GM12878 (cell line): ENCODE results near the gene ARHGAP30. TPM values are rescaled to one million over a fixed set of nuclear protein-coding genes. Genes with fewer than 3 reads are reported as not detected.
A peak's percentile ranks its signal among the peaks of the same experiment; 100 is the strongest.

ENCODE experiments used
- ATAC-seq: fragments of 200-7000 bp; cut with Tn5 transposase; 3 replicates; pipeline ENCODE4 v1.9.1; 2020; ENCODE audit warnings: mild to moderate bottlenecking, moderate library complexity
- BruUV-seq: library from RNA; stranded (reverse); fragments of 400-500 nt; replicated peaks from 2 replicates; lab custom pipeline; 2021; lab: Mats Ljungman, UMichigan
- CTCF ChIA-PET: fragments of 300-600 bp; sonication (Branson Sonifier 250); formaldehyde crosslinking; extraction: SDS; loops from one replicate; lab custom pipeline; 2021; ENCODE audit warnings: inconsistent platforms; lab: Yijun Ruan, JAX
- POLR2A ChIA-PET: fragments of 350-600 bp; formaldehyde crosslinking; extraction: SDS; loops from one replicate; lab custom pipeline; 2021; ENCODE audit warnings: inconsistent platforms; lab: Charles Lee
- RAD21 ChIA-PET: fragments of 300-600 bp; sonication (Branson Sonifier 250); formaldehyde crosslinking; loops from one replicate; lab custom pipeline; 2023; ENCODE audit warnings: antibody characterized with exemption; ENCODE audit not compliant: unreplicated experiment; lab: Charles Lee
- SMC1A ChIA-PET: fragments of 300-600 bp; sonication (Branson Sonifier 250); formaldehyde crosslinking; loops from one replicate; lab custom pipeline; 2023; ENCODE audit not compliant: unreplicated experiment, uncharacterized antibody; lab: Charles Lee
- DNase-seq: peaks from one replicate; pipeline ENCODE4 v3.0.0-alpha.2; 2011; ENCODE audit warnings: low read depth, low spot score
- FAIRE-seq: peaks from 3 replicates; lab custom pipeline; 2011; peaks lifted over from hg19 to GRCh38; lab: Jason Lieb, UNC
- H2AFZ ChIP-seq: 2 replicates; pipeline ENCODE4 v1.6.0; 2011; ENCODE audit warnings: low read depth, low read length, control low read depth; ENCODE audit not compliant: control insufficient read depth
- H3K27ac ChIP-seq: 2 replicates; pipeline ENCODE4 v1.5.1; 2011; ENCODE audit warnings: control low read depth; ENCODE audit not compliant: control insufficient read depth, insufficient read depth
- H3K27me3 ChIP-seq, 2 experiments: replicated peaks in 1 of 2; 2 replicates each; pipeline versions ENCODE4 v1.6.0 to v1.6.1; 2011; ENCODE audit warnings: low read length in 1 of 2; ENCODE audit not compliant: control insufficient read depth in 2 of 2, insufficient read depth in 2 of 2
- H3K36me3 ChIP-seq, 2 experiments: 2 replicates each; pipeline ENCODE4 v1.5.1; 2011; ENCODE audit warnings: low read length in 1 of 2; ENCODE audit not compliant: control insufficient read depth in 2 of 2, insufficient read depth in 2 of 2
- H3K4me1 ChIP-seq: 2 replicates; pipeline ENCODE4 v1.6.1; 2011; ENCODE audit warnings: mild to moderate bottlenecking, low read length, moderate library complexity, mixed read lengths; ENCODE audit not compliant: control insufficient read depth, insufficient read depth
- H3K4me2 ChIP-seq: 2 replicates; pipeline ENCODE4 v1.6.0; 2011; ENCODE audit warnings: control low read depth; ENCODE audit not compliant: control insufficient read depth, insufficient read depth
- H3K4me3 ChIP-seq: fragments of 200-600 bp; sonication (generic); 2 replicates; pipeline ENCODE4 v1.5.1; 2016
- H3K79me2 ChIP-seq: 2 replicates; pipeline ENCODE4 v1.6.0; 2011; ENCODE audit warnings: low read length; ENCODE audit not compliant: control insufficient read depth, insufficient read depth
- H3K9ac ChIP-seq: 2 replicates; pipeline ENCODE4 v1.8.0; 2011; ENCODE audit warnings: low read length, control low read depth, mixed read lengths; ENCODE audit not compliant: control insufficient read depth, insufficient read depth
- H3K9me3 ChIP-seq: replicated peaks from 3 replicates; pipeline ENCODE4 v1.5.1; 2011; ENCODE audit warnings: mild to moderate bottlenecking, low read length; ENCODE audit not compliant: control insufficient read depth, insufficient read depth
- H4K20me1 ChIP-seq: 2 replicates; pipeline ENCODE4 v1.6.0; 2011; ENCODE audit not compliant: control insufficient read depth, insufficient read depth
- ASH2L ChIP-seq: fragments of 300-600, 200-600 bp; sonication (generic); IDR thresholded peaks from 2 replicates; pipeline ENCODE4 v1.6.1; 2017; ENCODE audit warnings: low read depth, mild to moderate bottlenecking, borderline replicate concordance
- ATF7 ChIP-seq: fragments of 450-650 bp; IDR thresholded peaks from 2 replicates; pipeline ENCODE4 v1.6.1; 2016; ENCODE audit warnings: low read depth, mild to moderate bottlenecking
- CEBPB ChIP-seq, 2 experiments: fragments of 150-350 bp in 1 of 2; IDR thresholded peaks; 2 replicates each; pipeline ENCODE4 v1.6.1; 2012 to 2014; ENCODE audit warnings: low read depth in 2 of 2, low read length in 2 of 2, borderline replicate concordance in 1 of 2, inconsistent platforms in 1 of 2
- CREB1 ChIP-seq: IDR thresholded peaks from 2 replicates; pipeline ENCODE4 v1.6.1; 2012; ENCODE audit warnings: low read depth, mild to moderate bottlenecking, inconsistent platforms
- CREM ChIP-seq: IDR thresholded peaks from 2 replicates; pipeline ENCODE4 v1.6.1; 2014; ENCODE audit warnings: antibody characterized with exemption, low read depth
- ESRRA ChIP-seq: IDR thresholded peaks from 2 replicates; pipeline ENCODE4 v1.6.1; 2012; ENCODE audit warnings: mild to moderate bottlenecking, low read length, improper control_type of control experiment
- FOS ChIP-seq: IDR thresholded peaks from 3 replicates; pipeline ENCODE4 v1.6.1; 2011; ENCODE audit warnings: borderline replicate concordance; ENCODE audit not compliant: insufficient read length; ENCODE audit errors: extremely low read depth
- HDGF ChIP-seq: fragments of 450-650 bp; IDR thresholded peaks from 2 replicates; pipeline ENCODE4 v1.6.1; 2016; ENCODE audit warnings: antibody characterized with exemption
- SMAD5 ChIP-seq: IDR thresholded peaks from 2 replicates; pipeline ENCODE4 v1.6.1; 2016; ENCODE audit warnings: antibody characterized with exemption, low read depth
- SMC3 ChIP-seq: IDR thresholded peaks from 2 replicates; pipeline ENCODE4 v1.6.1; 2011; ENCODE audit warnings: low read length, improper control_type of control experiment, borderline replicate concordance
- SP1 ChIP-seq: IDR thresholded peaks from one replicate; pipeline ENCODE4 v1.6.1; 2011; ENCODE audit warnings: low read depth, low read length
- TCF3 ChIP-seq: IDR thresholded peaks from 2 replicates; pipeline ENCODE4 v1.6.1; 2012; ENCODE audit warnings: low read depth, mild to moderate bottlenecking, low read length, borderline replicate concordance; ENCODE audit not compliant: insufficient read depth
- WGBS: methylation state at CpG from one replicate; pipeline ENCODE4 v1.1.6; 2016; ENCODE audit warnings: low lambda C conversion rate; ENCODE audit not compliant: insufficient replicate concordance, insufficient coverage; ENCODE audit errors: missing lambda C conversion rate; 5-methylcytosine and 5-hydroxymethylcytosine counted together
- in situ Hi-C: fragments of 300-500 bp; cut with MboI; formaldehyde crosslinking; loops from 9 replicates; pipeline ENCODE4 v1.14.3; 2018; ENCODE audit warnings: mixed read lengths
- intact Hi-C: fragments of 100-400 bp; cut with micrococcal nuclease; formaldehyde crosslinking; loops from one replicate; pipeline ENCODE4 v1.14.2; 2022; ENCODE audit not compliant: unreplicated experiment
- polyA plus RNA-seq, 11 experiments: library from polyadenylated mRNA; depleted of rRNA in 4 of 11; unstranded in 6 of 11; stranded (reverse) in 5 of 11; fragments of >200 nt; fragmentation: Nextera tagmentation in 4 of 11; fragmentation: Illumina TruSeq in 1 of 11; extraction: Ambion mirVana in 4 of 11; extraction: Trizol in 1 of 11; gene quantifications; 1 replicate in 1 of 11; 2 replicates in 10 of 11; pipeline versions ENCODE4 v1.2.1 to v1.2.3, GENCODE V29; 2011 to 2016; ENCODE audit warnings: inconsistent platforms in 2 of 11, missing spikeins in 2 of 11, low read depth in 1 of 11
- total RNA-seq, 4 experiments: library from RNA; depleted of rRNA in 3 of 4; stranded (reverse); fragments of >200 nt in 3 of 4; fragmentation: Illumina TruSeq in 1 of 4; extraction: Trizol in 1 of 4; gene quantifications; 2 replicates each; pipeline versions ENCODE4 v1.2.1 to v1.2.3, GENCODE V29; 2013 to 2021
- TF ChIP-seq, protein P1 (sequence below): fragments of 450-650 bp; formaldehyde crosslinking; IDR thresholded peaks from 2 replicates; pipeline ENCODE4 v1.5.0; 2022; ENCODE audit warnings: mild to moderate bottlenecking, missing genetic modification characterization
- TF ChIP-seq, protein P2 (sequence below), 3 experiments: IDR thresholded peaks in 2 of 3; conservative IDR thresholded peaks in 1 of 3; 2 replicates each; pipeline ENCODE4 v1.5.1; 2011; ENCODE audit warnings: low read depth in 3 of 3, low read length in 3 of 3, mild to moderate bottlenecking in 3 of 3, control low read depth in 2 of 3, moderate library complexity in 2 of 3, inconsistent platforms in 1 of 3, mixed read lengths in 1 of 3; ENCODE audit not compliant: control insufficient read depth in 2 of 3, insufficient read depth in 1 of 3; ENCODE audit errors: extremely low read depth in 1 of 3
- TF ChIP-seq, protein P3 (sequence below): IDR thresholded peaks from 2 replicates; pipeline ENCODE4 v1.6.1; 2012; ENCODE audit warnings: mild to moderate bottlenecking, low read depth, low read length

ARHGAP30 gene
- total and polyA plus RNA-seq, 10 of the 15 experiments (the other 5 are each of a cell fraction or from before 2014, with no cell fraction given): 12.9 to 143 (median 76.3) TPM

DNA sequence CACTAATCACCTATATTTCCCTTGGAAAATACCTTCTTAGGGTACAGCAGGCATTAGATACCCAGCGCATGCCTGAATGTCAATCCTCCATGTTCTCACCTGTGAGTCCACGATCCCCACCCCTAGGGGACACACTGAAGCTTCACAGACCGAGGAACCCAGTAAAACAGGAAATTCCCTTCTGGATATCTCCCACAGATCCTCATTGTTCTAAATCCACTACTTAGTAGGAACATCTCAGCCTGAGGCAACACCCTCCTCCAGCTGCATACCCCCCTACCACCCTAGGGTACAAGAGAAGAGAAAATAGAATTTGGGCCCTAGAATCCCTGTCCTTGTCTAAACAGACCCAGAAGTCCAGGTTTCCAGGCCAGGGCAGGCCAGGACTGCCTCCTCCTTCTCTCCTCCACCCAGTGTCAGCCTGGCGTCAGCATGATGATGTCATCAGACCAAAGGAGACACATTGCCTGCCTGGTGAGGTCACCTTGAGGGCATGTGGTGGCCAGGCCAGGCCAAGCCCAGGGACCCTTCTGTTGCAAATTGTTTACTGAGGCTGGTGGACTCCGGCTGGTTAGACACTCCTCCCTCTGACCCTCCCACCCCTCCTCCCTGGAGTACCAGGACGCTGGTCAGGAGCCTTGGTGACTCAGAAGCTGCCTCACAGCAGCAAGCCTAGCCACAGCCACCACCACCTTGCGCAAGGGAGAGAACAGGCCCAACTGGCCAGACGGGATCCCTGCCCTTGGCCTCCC, 13.5 kb upstream of the ARHGAP30 start:
- no peak for DNase-seq
- H3K4me1 ChIP-seq: no peaks in the 10 kb centered on the region; the same call in 1 of the 2 replicates
- WGBS: 55% methylated on average over 8 of the region's 8 CpGs
- H2AFZ ChIP-seq: no peak overlapping the region
- no peak overlapping the region for H3K4me3 ChIP-seq
- POLR2A ChIA-PET: interaction anchor here (0.6 to 1.0 kb wide), 2 partner anchors 12 to 292 kb away, joined by 4 to 6 read pairs; no protein-coding TSS in a partner anchor
- no peak overlapping the region for H3K27ac ChIP-seq
- no peak for FAIRE-seq
- intact Hi-C loops: no loop called here
- H4K20me1 ChIP-seq: no peaks in the 10 kb centered on the region
- RAD21 ChIA-PET: no interaction called here
- no peaks in the 10 kb centered on the region for H3K27me3 ChIP-seq
- H3K4me2 ChIP-seq: no peak overlapping the region
- CTCF ChIA-PET: no interaction called here
- in situ Hi-C loops: no loop called here
- H3K79me2 ChIP-seq: no peaks in the 10 kb centered on the region
- BruUV-seq: no TSS peak
- no peaks in the 10 kb centered on the region for H3K9me3 ChIP-seq
- no peak overlapping the region for H3K9ac ChIP-seq
- H3K36me3 ChIP-seq: no peaks in the 10 kb centered on the region
- peak; percentile 55 for ATAC-seq
- SMC1A ChIA-PET: interaction anchor here (1.2 to 1.7 kb wide), 2 partner anchors 14 to 15 kb away, joined by 3 to 4 read pairs; no protein-coding TSS in a partner anchor
- TF ChIP-seq ATF7 (0 out of 2 replicates have a peak, but pooled peaks have one; percentile 50), CREM (peak; percentile 59; the same call in 1 of the 2 replicates), FOS (no peak), SP1 (no peak), CEBPB (IDR thresholded peaks at IDR 0.05; ENCODE audit: borderline replicate concordance in 1 of 2, low read depth in 2 of 2, low read length in 2 of 2) (no peak), CREB1 (peak; percentile 81), ASH2L (no peak), SMAD5 (no peak), ESRRA (no peak), HDGF (no peak), SMC3 (no peak), TCF3 (no peak)
- TF ChIP-seq, protein P1, sequence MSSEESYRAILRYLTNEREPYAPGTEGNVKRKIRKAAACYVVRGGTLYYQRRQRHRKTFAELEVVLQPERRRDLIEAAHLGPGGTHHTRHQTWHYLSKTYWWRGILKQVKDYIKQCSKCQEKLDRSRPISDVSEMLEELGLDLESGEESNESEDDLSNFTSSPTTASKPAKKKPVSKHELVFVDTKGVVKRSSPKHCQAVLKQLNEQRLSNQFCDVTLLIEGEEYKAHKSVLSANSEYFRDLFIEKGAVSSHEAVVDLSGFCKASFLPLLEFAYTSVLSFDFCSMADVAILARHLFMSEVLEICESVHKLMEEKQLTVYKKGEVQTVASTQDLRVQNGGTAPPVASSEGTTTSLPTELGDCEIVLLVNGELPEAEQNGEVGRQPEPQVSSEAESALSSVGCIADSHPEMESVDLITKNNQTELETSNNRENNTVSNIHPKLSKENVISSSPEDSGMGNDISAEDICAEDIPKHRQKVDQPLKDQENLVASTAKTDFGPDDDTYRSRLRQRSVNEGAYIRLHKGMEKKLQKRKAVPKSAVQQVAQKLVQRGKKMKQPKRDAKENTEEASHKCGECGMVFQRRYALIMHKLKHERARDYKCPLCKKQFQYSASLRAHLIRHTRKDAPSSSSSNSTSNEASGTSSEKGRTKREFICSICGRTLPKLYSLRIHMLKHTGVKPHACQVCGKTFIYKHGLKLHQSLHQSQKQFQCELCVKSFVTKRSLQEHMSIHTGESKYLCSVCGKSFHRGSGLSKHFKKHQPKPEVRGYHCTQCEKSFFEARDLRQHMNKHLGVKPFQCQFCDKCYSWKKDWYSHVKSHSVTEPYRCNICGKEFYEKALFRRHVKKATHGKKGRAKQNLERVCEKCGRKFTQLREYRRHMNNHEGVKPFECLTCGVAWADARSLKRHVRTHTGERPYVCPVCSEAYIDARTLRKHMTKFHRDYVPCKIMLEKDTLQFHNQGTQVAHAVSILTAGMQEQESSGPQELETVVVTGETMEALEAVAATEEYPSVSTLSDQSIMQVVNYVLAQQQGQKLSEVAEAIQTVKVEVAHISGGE (CRISPR knock-in tag): no peak
- TF ChIP-seq, protein P2, sequence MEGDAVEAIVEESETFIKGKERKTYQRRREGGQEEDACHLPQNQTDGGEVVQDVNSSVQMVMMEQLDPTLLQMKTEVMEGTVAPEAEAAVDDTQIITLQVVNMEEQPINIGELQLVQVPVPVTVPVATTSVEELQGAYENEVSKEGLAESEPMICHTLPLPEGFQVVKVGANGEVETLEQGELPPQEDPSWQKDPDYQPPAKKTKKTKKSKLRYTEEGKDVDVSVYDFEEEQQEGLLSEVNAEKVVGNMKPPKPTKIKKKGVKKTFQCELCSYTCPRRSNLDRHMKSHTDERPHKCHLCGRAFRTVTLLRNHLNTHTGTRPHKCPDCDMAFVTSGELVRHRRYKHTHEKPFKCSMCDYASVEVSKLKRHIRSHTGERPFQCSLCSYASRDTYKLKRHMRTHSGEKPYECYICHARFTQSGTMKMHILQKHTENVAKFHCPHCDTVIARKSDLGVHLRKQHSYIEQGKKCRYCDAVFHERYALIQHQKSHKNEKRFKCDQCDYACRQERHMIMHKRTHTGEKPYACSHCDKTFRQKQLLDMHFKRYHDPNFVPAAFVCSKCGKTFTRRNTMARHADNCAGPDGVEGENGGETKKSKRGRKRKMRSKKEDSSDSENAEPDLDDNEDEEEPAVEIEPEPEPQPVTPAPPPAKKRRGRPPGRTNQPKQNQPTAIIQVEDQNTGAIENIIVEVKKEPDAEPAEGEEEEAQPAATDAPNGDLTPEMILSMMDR (IDR thresholded peaks at IDR 0.05 in 2 of 3, conservative IDR thresholded peaks at IDR 0.05 in 1 of 3; ENCODE audit: control insufficient read depth in 2 of 3, extremely low read depth in 1 of 3, insufficient read depth in 1 of 3, low read depth in 3 of 3, low read length in 3 of 3): no peak
- TF ChIP-seq, protein P3, sequence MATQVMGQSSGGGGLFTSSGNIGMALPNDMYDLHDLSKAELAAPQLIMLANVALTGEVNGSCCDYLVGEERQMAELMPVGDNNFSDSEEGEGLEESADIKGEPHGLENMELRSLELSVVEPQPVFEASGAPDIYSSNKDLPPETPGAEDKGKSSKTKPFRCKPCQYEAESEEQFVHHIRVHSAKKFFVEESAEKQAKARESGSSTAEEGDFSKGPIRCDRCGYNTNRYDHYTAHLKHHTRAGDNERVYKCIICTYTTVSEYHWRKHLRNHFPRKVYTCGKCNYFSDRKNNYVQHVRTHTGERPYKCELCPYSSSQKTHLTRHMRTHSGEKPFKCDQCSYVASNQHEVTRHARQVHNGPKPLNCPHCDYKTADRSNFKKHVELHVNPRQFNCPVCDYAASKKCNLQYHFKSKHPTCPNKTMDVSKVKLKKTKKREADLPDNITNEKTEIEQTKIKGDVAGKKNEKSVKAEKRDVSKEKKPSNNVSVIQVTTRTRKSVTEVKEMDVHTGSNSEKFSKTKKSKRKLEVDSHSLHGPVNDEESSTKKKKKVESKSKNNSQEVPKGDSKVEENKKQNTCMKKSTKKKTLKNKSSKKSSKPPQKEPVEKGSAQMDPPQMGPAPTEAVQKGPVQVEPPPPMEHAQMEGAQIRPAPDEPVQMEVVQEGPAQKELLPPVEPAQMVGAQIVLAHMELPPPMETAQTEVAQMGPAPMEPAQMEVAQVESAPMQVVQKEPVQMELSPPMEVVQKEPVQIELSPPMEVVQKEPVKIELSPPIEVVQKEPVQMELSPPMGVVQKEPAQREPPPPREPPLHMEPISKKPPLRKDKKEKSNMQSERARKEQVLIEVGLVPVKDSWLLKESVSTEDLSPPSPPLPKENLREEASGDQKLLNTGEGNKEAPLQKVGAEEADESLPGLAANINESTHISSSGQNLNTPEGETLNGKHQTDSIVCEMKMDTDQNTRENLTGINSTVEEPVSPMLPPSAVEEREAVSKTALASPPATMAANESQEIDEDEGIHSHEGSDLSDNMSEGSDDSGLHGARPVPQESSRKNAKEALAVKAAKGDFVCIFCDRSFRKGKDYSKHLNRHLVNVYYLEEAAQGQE: no peak
